Body of pancreas (tissue), 4 donors: Measurements from ENCODE around the gene TRIM36.

Experiments
- POLR2A ChIP-seq, 3 donors: fragments of 450-650 bp; IDR thresholded peaks; one replicate each; pipeline ENCODE4 v1.6.1; 2016; ENCODE audit warnings: antibody characterized with exemption in 3 of 3, mild to moderate bottlenecking in 2 of 3
- TF ChIP-seq, protein P1 (sequence below), 7 experiments: fragments of 450-650 bp in 4 of 7; fragments of 200-600 bp in 3 of 7; sonication (generic) in 3 of 7; IDR thresholded peaks; one replicate each; pipeline ENCODE4 v1.5.1; 2016 to 2019; ENCODE audit warnings: antibody characterized with exemption in 7 of 7

DNA sequence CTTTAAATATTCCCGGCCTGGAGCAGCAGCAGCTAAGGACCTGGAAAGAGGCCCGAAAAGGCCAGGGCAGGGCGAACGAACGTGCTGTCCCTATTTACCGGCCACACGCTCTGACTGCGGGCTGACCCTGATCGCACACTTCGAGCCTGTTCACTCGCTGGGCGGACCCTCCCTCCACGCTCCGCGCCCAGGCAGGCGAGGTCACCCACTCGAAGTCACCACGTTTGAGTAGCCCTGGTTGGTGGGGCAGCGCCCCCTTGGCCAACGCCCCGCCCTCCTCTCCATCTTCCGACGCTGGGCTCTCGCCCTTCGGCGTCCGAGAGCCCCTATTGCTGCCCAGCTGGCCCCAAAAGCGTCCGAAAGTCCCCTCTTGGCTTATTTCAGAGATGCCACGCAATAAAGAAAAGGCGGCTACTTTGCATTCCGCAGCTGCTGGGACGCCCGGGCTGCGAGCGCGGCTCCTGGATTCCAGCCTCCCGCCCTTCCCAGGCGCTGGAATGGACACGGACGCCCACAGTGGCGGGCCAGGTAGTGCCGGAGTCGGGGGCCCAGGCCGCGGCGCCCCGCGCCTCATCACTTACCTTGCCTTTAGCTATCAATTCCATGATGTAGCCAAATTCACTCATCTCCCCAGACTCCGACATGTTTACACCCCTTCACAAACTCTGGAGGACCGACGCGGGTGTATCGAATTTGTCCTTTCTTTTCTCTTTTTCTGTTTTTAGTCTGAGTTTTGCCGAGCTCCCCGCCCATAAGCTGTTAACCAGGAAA is 9.9 kb upstream of the TRIM36 start:
- TF ChIP-seq, protein P1, sequence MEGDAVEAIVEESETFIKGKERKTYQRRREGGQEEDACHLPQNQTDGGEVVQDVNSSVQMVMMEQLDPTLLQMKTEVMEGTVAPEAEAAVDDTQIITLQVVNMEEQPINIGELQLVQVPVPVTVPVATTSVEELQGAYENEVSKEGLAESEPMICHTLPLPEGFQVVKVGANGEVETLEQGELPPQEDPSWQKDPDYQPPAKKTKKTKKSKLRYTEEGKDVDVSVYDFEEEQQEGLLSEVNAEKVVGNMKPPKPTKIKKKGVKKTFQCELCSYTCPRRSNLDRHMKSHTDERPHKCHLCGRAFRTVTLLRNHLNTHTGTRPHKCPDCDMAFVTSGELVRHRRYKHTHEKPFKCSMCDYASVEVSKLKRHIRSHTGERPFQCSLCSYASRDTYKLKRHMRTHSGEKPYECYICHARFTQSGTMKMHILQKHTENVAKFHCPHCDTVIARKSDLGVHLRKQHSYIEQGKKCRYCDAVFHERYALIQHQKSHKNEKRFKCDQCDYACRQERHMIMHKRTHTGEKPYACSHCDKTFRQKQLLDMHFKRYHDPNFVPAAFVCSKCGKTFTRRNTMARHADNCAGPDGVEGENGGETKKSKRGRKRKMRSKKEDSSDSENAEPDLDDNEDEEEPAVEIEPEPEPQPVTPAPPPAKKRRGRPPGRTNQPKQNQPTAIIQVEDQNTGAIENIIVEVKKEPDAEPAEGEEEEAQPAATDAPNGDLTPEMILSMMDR (IDR thresholded peaks at IDR 0.05), result no peak
- TF ChIP-seq POLR2A (IDR thresholded peaks at IDR 0.05), result no peak
